RWPE2 (cell line): ENCODE data around the gene IGF2.

Source experiments
- ATAC-seq: fragments of 200-7000 bp; cut with Tn5 transposase; 3 replicates; pipeline ENCODE4 v1.9.1; 2021; ENCODE audit warnings: low read depth
- DNase-seq: peaks from one replicate; pipeline ENCODE4 v3.0.0-alpha.2; 2020; ENCODE audit warnings: low spot score
- H3K27ac ChIP-seq: fragments of 450-650 bp; 2 replicates; pipeline ENCODE4 v1.5.1; 2017; ENCODE audit warnings: mild to moderate bottlenecking; ENCODE audit not compliant: poor library complexity, severe bottlenecking
- H3K27me3 ChIP-seq: fragments of 250-450 bp; sonication (Bioruptor Pico); 2 replicates; pipeline ENCODE4 v1.5.1; 2021; ENCODE audit warnings: mild to moderate bottlenecking, moderate library complexity; ENCODE audit not compliant: insufficient read depth, poor library complexity, severe bottlenecking
- H3K36me3 ChIP-seq: fragments of 250-450 bp; sonication (Bioruptor Pico); 2 replicates; pipeline ENCODE4 v1.5.1; 2020; ENCODE audit warnings: low read depth, mild to moderate bottlenecking, moderate library complexity
- H3K4me1 ChIP-seq: fragments of 250-450 bp; sonication (Bioruptor Pico); 2 replicates; pipeline ENCODE4 v1.5.1; 2021; ENCODE audit warnings: mild to moderate bottlenecking, moderate library complexity; ENCODE audit not compliant: insufficient read depth, poor library complexity, severe bottlenecking
- H3K4me3 ChIP-seq: fragments of 250-450 bp; sonication (Bioruptor Pico); 2 replicates; pipeline ENCODE4 v1.5.1; 2021; ENCODE audit warnings: mild to moderate bottlenecking, moderate library complexity; ENCODE audit not compliant: severe bottlenecking
- H3K9me3 ChIP-seq: fragments of 250-450 bp; sonication (Bioruptor Pico); 2 replicates; pipeline ENCODE4 v1.5.1; 2021; ENCODE audit warnings: mild to moderate bottlenecking, moderate library complexity; ENCODE audit not compliant: severe bottlenecking
- TF ChIP-seq, protein P1 (sequence below): fragments of 450-650 bp; IDR thresholded peaks from one replicate; pipeline ENCODE4 v1.5.1; 2017; ENCODE audit warnings: mild to moderate bottlenecking, moderate library complexity; ENCODE audit not compliant: poor library complexity, severe bottlenecking

Gene IGF2, protein sequence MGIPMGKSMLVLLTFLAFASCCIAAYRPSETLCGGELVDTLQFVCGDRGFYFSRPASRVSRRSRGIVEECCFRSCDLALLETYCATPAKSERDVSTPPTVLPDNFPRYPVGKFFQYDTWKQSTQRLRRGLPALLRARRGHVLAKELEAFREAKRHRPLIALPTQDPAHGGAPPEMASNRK

DNA sequence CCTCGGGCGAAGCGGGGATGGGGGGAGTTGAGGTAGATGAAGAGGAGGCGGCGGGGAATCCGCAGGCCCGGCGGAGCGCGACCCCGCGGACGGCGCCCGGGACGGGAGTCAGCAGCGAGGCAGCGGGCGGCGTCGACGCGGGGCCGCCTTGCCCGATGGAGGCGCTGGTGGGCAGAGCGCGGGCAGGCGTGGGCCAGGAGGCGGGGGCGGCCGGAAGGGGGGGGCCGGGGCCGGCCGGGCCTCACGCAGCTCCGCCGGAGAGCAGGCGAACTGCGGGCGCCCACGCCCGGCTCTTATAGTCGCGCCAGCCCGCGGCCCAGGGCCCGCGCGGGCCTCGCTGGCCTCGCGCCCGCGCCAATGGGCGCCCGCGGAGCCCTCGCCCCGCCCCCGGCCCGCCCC, at the start of gene IGF2:
IGF2 (minus strand) TSS at position 267 of the 399 bp plus-strand sequence. CDS start 3,866 bp downstream, outside the sequence.
- TF ChIP-seq, protein P1, sequence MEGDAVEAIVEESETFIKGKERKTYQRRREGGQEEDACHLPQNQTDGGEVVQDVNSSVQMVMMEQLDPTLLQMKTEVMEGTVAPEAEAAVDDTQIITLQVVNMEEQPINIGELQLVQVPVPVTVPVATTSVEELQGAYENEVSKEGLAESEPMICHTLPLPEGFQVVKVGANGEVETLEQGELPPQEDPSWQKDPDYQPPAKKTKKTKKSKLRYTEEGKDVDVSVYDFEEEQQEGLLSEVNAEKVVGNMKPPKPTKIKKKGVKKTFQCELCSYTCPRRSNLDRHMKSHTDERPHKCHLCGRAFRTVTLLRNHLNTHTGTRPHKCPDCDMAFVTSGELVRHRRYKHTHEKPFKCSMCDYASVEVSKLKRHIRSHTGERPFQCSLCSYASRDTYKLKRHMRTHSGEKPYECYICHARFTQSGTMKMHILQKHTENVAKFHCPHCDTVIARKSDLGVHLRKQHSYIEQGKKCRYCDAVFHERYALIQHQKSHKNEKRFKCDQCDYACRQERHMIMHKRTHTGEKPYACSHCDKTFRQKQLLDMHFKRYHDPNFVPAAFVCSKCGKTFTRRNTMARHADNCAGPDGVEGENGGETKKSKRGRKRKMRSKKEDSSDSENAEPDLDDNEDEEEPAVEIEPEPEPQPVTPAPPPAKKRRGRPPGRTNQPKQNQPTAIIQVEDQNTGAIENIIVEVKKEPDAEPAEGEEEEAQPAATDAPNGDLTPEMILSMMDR = no peak
- Histone ChIP-seq H3K27me3 (peaks cover 66% of the 10 kb centered on the region), H3K27ac (no peak within 1 kb of the TSS), H3K9me3 (no peaks in the 10 kb centered on the region), H3K36me3 (no peaks in the 10 kb centered on the region), H3K4me1 (no peaks in the 10 kb centered on the region), H3K4me3 (peak within 1 kb of the TSS; percentile 33)
- no peak for DNase-seq
- ATAC-seq = no peak

DNA sequence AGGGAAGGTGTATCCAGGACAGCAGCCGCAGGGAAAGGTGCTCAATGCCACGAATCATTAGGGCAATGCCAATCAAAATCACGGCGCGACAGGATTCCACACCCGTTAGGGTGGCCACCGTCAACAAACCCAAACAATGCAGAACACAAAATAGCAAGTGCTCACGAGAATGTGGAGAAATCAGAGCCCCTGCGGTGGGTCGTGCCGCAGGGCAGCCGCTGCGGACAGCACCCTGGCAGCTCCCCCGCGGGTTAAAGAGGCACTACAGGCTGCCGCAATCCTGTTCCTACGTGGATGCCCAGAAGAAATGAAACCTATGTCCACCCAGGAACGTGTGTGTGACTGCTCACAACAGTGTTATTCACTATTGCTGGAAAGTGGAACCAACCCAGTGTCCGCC, 49.6 kb upstream of the IGF2 start:
- no peaks in the 10 kb centered on the region for H3K27me3 ChIP-seq
- H3K36me3 ChIP-seq = no peaks in the 10 kb centered on the region
- no peak overlapping the region for H3K27ac ChIP-seq
- H3K9me3 ChIP-seq = no peaks in the 10 kb centered on the region
- DNase-seq (no peak), ATAC-seq (no peak)
- peaks cover 6% of the 10 kb centered on the region for H3K4me1 ChIP-seq
- TF ChIP-seq, protein P1 = no peak
- no peak overlapping the region for H3K4me3 ChIP-seq

DNA sequence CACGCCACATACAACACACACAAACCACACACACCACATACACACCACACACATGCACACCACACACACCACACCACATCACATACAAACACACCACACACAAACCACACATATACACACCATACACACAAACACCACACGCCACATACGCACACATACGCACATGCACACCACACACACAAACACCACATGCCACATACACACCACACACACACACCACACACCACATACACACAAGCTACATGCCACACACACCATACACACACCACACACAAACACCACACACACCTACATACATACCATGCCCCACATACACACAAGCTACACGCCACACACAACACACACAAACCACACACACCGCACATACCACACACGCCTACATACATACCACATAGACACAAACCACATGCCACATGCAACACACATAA, 48.1 kb upstream of the IGF2 start:
- no peaks in the 10 kb centered on the region for H3K36me3 ChIP-seq
- no peak overlapping the region for H3K27ac ChIP-seq
- DNase-seq = no peak
- H3K9me3 ChIP-seq = no peaks in the 10 kb centered on the region
- no peaks in the 10 kb centered on the region for H3K4me1 ChIP-seq
- H3K27me3 ChIP-seq = no peaks in the 10 kb centered on the region
- no peak for ATAC-seq
- TF ChIP-seq, protein P1 = no peak
- H3K4me3 ChIP-seq = no peak overlapping the region

DNA sequence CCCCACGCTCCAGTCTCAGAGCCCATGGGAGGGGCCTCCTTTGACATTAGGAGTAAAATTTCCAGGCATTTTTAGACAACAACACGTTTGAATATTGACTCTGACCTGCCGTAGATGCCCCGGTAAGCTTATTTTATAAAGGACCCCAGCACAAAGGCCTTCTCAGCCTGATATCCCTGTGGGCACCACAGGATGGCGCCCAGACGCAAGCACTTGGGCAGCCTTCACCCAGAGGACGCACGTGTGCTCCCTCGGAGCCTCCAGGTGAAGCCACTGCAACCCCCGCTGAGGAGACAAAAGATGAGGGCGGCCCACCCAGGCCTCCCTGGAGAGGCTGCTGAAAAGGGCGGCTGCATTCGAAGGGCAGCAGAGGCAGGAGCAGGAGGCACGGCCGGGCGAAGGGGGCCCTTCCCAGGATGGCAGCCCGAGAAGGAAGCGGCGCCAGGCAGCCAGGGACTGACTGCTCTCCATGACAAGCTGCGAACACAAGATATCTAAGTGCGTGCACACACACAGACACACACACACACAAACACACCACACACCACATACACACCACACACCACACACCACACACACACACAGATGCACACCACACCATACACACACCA, 47.6 kb upstream of the IGF2 start:
- no peaks in the 10 kb centered on the region for H3K9me3 ChIP-seq
- no peak overlapping the region for H3K4me3 ChIP-seq
- H3K27me3 ChIP-seq = no peaks in the 10 kb centered on the region
- no peaks in the 10 kb centered on the region for H3K36me3 ChIP-seq
- ATAC-seq (peak; percentile 45; the same call in 1 of the 3 replicates), DNase-seq (no peak)
- H3K4me1 ChIP-seq = no peaks in the 10 kb centered on the region
- no peak overlapping the region for H3K27ac ChIP-seq
- TF ChIP-seq, protein P1 = peak; percentile 38
